IMR-90 (cell line): ENCODE measurements around the gene GAPVD1. TPM values are rescaled to one million over a fixed set of nuclear protein-coding genes. Genes with fewer than 3 reads are reported as not detected.

Source experiments
- ATAC-seq: fragments of 200-7000 bp; cut with Tn5 transposase; 2 replicates; pipeline ENCODE4 v1.9.1; 2020; ENCODE audit warnings: low read depth, mild to moderate bottlenecking, moderate library complexity
- BruUV-seq: library from RNA; stranded (reverse); fragments of 400-500 nt; replicated peaks from 2 replicates; lab custom pipeline; 2021; lab: Mats Ljungman, UMichigan
- CTCF ChIA-PET: fragments of 300-600 bp; formaldehyde crosslinking; extraction: SDS; loops from one replicate; lab custom pipeline; 2021; ENCODE audit warnings: antibody characterized with exemption; lab: Yijun Ruan, JAX
- POLR2A ChIA-PET: fragments of 300-600 bp; sonication (Branson Sonifier 250); formaldehyde crosslinking; loops from one replicate; lab custom pipeline; 2022; ENCODE audit warnings: antibody characterized with exemption; ENCODE audit not compliant: unreplicated experiment; lab: Charles Lee
- DNase-seq: peaks from one replicate; pipeline ENCODE4 v3.0.0; 2013
- H2AFZ ChIP-seq: replicated peaks from 2 replicates; pipeline ENCODE3; 2013; ENCODE audit warnings: low read length, mild to moderate bottlenecking; ENCODE audit not compliant: poor library complexity
- H2AK5ac ChIP-seq: 2 replicates; pipeline ENCODE4 v1.6.1; 2013; ENCODE audit warnings: low read depth, low read length, inconsistent platforms
- H2AK9ac ChIP-seq: replicated peaks from 2 replicates; pipeline ENCODE3; 2013; ENCODE audit warnings: mild to moderate bottlenecking, low read depth, low read length, moderate library complexity; ENCODE audit not compliant: poor library complexity
- H2BK120ac ChIP-seq: 2 replicates; pipeline ENCODE4 v1.6.1; 2013; ENCODE audit warnings: low read depth, low read length, inconsistent platforms
- H2BK15ac ChIP-seq: 3 replicates; pipeline ENCODE4 v1.6.1; 2013; ENCODE audit warnings: low read depth, low read length, inconsistent platforms
- H2BK20ac ChIP-seq: 2 replicates; pipeline ENCODE4 v1.6.1; 2013; ENCODE audit warnings: low read depth, mild to moderate bottlenecking, inconsistent platforms, low read length, moderate library complexity
- H2BK5ac ChIP-seq: 2 replicates; pipeline ENCODE4 v1.6.1; 2013; ENCODE audit warnings: mild to moderate bottlenecking, low read depth, low read length, inconsistent platforms; ENCODE audit not compliant: poor library complexity, severe bottlenecking
- H3K14ac ChIP-seq: replicated peaks from 2 replicates; pipeline ENCODE4 v1.6.1; 2013; ENCODE audit warnings: low read depth, low read length, inconsistent platforms
- H3K18ac ChIP-seq: 2 replicates; pipeline ENCODE4 v1.6.1; 2013; ENCODE audit warnings: low read depth, low read length, control low read depth
- H3K23ac ChIP-seq: 2 replicates; pipeline ENCODE4 v1.6.1; 2013; ENCODE audit warnings: low read depth, low read length, inconsistent platforms
- H3K27ac ChIP-seq: 2 replicates; pipeline ENCODE4 v1.5.1; 2013; ENCODE audit warnings: mild to moderate bottlenecking, control low read depth, low read length; ENCODE audit not compliant: insufficient read depth
- H3K27me3 ChIP-seq: 2 replicates; pipeline ENCODE4 v1.6.1; 2013; ENCODE audit warnings: low read length; ENCODE audit not compliant: control insufficient read depth, insufficient read depth
- H3K36me3 ChIP-seq: 2 replicates; pipeline ENCODE4 v1.6.1; 2013; ENCODE audit warnings: low read length, mixed read lengths; ENCODE audit not compliant: control insufficient read depth, insufficient read depth
- H3K4ac ChIP-seq: 2 replicates; pipeline ENCODE4 v1.6.1; 2013; ENCODE audit warnings: low read depth, low read length, inconsistent platforms
- H3K4me1 ChIP-seq: 2 replicates; pipeline ENCODE4 v1.6.1; 2013; ENCODE audit warnings: low read length, mixed read lengths; ENCODE audit not compliant: control insufficient read depth, insufficient read depth
- H3K4me2 ChIP-seq: 2 replicates; pipeline ENCODE4 v1.6.1; 2013; ENCODE audit warnings: low read depth, mild to moderate bottlenecking, control low read depth, low read length, moderate library complexity
- H3K4me3 ChIP-seq: 2 replicates; pipeline ENCODE4 v1.5.1; 2013; ENCODE audit warnings: low read depth, mild to moderate bottlenecking, control low read depth, low read length, moderate library complexity; ENCODE audit not compliant: insufficient read depth
- H3K56ac ChIP-seq: 2 replicates; pipeline ENCODE4 v1.6.1; 2013; ENCODE audit warnings: low read length, inconsistent platforms; ENCODE audit not compliant: insufficient read depth; ENCODE audit errors: extremely low read depth
- H3K79me1 ChIP-seq, 2 experiments: 2 replicates each; pipeline ENCODE4 v1.6.1; 2013; ENCODE audit warnings: low read length in 2 of 2, inconsistent platforms in 1 of 2, low read depth in 1 of 2
- H3K9ac ChIP-seq: 2 replicates; pipeline ENCODE4 v1.6.1; 2013; ENCODE audit warnings: low read depth, low read length, control low read depth
- H3K9me1 ChIP-seq: 2 replicates; pipeline ENCODE4 v1.6.1; 2013; ENCODE audit warnings: low read length, inconsistent platforms; ENCODE audit not compliant: insufficient read depth
- H3K9me3 ChIP-seq: 2 replicates; pipeline ENCODE4 v1.6.1; 2013; ENCODE audit warnings: low read length; ENCODE audit not compliant: control insufficient read depth, insufficient read depth
- H4K20me1 ChIP-seq: 2 replicates; pipeline ENCODE4 v1.6.1; 2013; ENCODE audit warnings: low read length, inconsistent platforms; ENCODE audit not compliant: insufficient read depth
- H4K5ac ChIP-seq: 2 replicates; pipeline ENCODE4 v1.6.1; 2013; ENCODE audit warnings: mild to moderate bottlenecking, low read depth, low read length, control low read depth
- H4K8ac ChIP-seq, 2 experiments: 2 replicates each; pipeline ENCODE4 v1.6.1; 2013; ENCODE audit warnings: low read depth in 2 of 2, low read length in 2 of 2, control low read depth in 1 of 2, inconsistent platforms in 1 of 2
- H4K91ac ChIP-seq: 2 replicates; pipeline ENCODE4 v1.6.1; 2013; ENCODE audit warnings: low read depth, low read length, inconsistent platforms; ENCODE audit not compliant: insufficient read depth
- CEBPB ChIP-seq: IDR thresholded peaks from 2 replicates; pipeline ENCODE4 v1.6.1; 2012; ENCODE audit warnings: low read depth, low read length, improper control_type of control experiment
- CHD1 ChIP-seq: IDR thresholded peaks from 2 replicates; pipeline ENCODE4 v1.6.1; 2012; ENCODE audit warnings: low read depth, low read length, improper control_type of control experiment
- CTCF ChIP-seq: conservative IDR thresholded peaks from 2 replicates; pipeline ENCODE4 v1.5.1; 2012; ENCODE audit warnings: mild to moderate bottlenecking, low read depth, low read length, improper control_type of control experiment
- ELK1 ChIP-seq: fragments of 150-350 bp; IDR thresholded peaks from 2 replicates; pipeline ENCODE4 v1.6.1; 2016; ENCODE audit warnings: low read depth, mild to moderate bottlenecking, low read length, moderate library complexity, borderline replicate concordance
- FOS ChIP-seq: fragments of 150-350 bp; IDR thresholded peaks from 2 replicates; pipeline ENCODE4 v1.6.1; 2016; ENCODE audit warnings: low read depth, low read length
- MAFK ChIP-seq: IDR thresholded peaks from 2 replicates; pipeline ENCODE4 v1.6.1; 2012; ENCODE audit warnings: low read depth, low read length, improper control_type of control experiment
- MXI1 ChIP-seq: IDR thresholded peaks from 2 replicates; pipeline ENCODE4 v1.6.1; 2012; ENCODE audit warnings: low read depth, mild to moderate bottlenecking, low read length, moderate library complexity, borderline replicate concordance
- POLR2A ChIP-seq: IDR thresholded peaks from 2 replicates; pipeline ENCODE4 v1.6.1; 2012; ENCODE audit warnings: mild to moderate bottlenecking, low read depth, low read length
- RCOR1 ChIP-seq: IDR thresholded peaks from 2 replicates; pipeline ENCODE4 v1.6.1; 2012; ENCODE audit warnings: mild to moderate bottlenecking, low read length, improper control_type of control experiment; ENCODE audit not compliant: insufficient replicate concordance
- RFX5 ChIP-seq: IDR thresholded peaks from 2 replicates; pipeline ENCODE4 v1.8.0; 2012; ENCODE audit warnings: low read depth, mild to moderate bottlenecking, low read length, moderate library complexity
- SMC3 ChIP-seq: fragments of 150-350 bp; IDR thresholded peaks from 2 replicates; pipeline ENCODE4 v1.6.1; 2016; ENCODE audit warnings: low read depth, mild to moderate bottlenecking, antibody characterized with exemption, low read length, moderate library complexity
- WGBS, 2 experiments: methylation state at CpG; one replicate each; pipeline versions ENCODE4 v1.1.5 to v1.1.7; 2013; ENCODE audit warnings: missing lambda C conversion rate in 2 of 2; ENCODE audit not compliant: insufficient read length in 1 of 2; ENCODE audit errors: extremely low coverage in 2 of 2; 5-methylcytosine and 5-hydroxymethylcytosine counted together
- dilution Hi-C: fragments of 300-500 bp; cut with HindIII; formaldehyde crosslinking; loops from one replicate; pipeline ENCODE4 v1.14.3; 2018; ENCODE audit warnings: low sequenced_read_pairs; ENCODE audit not compliant: unreplicated experiment
- in situ Hi-C: fragments of 300-500 bp; cut with MboI; formaldehyde crosslinking; loops from 3 replicates; pipeline ENCODE4 v1.14.3; 2019; ENCODE audit warnings: low sequenced_read_pairs, inconsistent platforms, mixed read lengths
- intact Hi-C: fragments of 100-400 bp; cut with micrococcal nuclease; formaldehyde crosslinking; loops from 2 replicates; pipeline ENCODE4 v1.10.0; 2022
- polyA plus RNA-seq, 3 experiments: library from polyadenylated mRNA; depleted of rRNA; stranded (reverse); fragments of >200 nt; gene quantifications; 2 replicates each; pipeline ENCODE4 v1.2.3, GENCODE V29; 2012; ENCODE audit warnings: low replicate concordance in 1 of 3
- total RNA-seq: library from RNA; depleted of rRNA; stranded (reverse); fragments of >200 nt; gene quantifications from 2 replicates; pipeline ENCODE4 v1.2.3, GENCODE V29; 2012

GAPVD1 gene
- total and polyA plus RNA-seq, 2 of the 4 experiments (the other 2 are of a cell fraction), result 13.8 to 50.9 TPM

GRCh38 chr9:125241863-125242739 is 19.5 kb upstream of the GAPVD1 start:
- Histone ChIP-seq H2AFZ (peak overlapping the region; percentile 93), H3K14ac (peak overlapping the region; percentile 99), H3K4me2 (peak overlapping the region; percentile 84), H3K4me1 (peaks cover 4% of the 10 kb centered on the region), H4K91ac (peak overlapping the region; percentile 99), H3K56ac (peak overlapping the region; percentile 99), H2AK9ac (peak overlapping the region; percentile 100), H3K23ac (peak overlapping the region; percentile 87), H3K9me1 (no peaks in the 10 kb centered on the region; the same call in 1 of the 2 replicates), H3K18ac (peak overlapping the region; percentile 85), H3K27me3 (no peaks in the 10 kb centered on the region), H3K36me3 (peaks cover 23% of the 10 kb centered on the region), H3K9ac (peak overlapping the region; percentile 99), H2BK5ac (peak overlapping the region; percentile 95), H3K79me1 (peaks cover 4 to 28% of the 10 kb centered on the region in 2 experiments; a peak in 3 of 4 replicates), H3K9me3 (no peaks in the 10 kb centered on the region), H3K4ac (peak overlapping the region; percentile 99), H3K27ac (peak overlapping the region; percentile 98), H3K4me3 (peak overlapping the region; percentile 69), H4K8ac (peak overlapping the region; percentile 100), H4K20me1 (peaks cover 40% of the 10 kb centered on the region), H2BK120ac (peak overlapping the region; percentile 92), H2AK5ac (peak overlapping the region; percentile 100), H2BK20ac (peak overlapping the region; percentile 75), H2BK15ac (peak overlapping the region; percentile 85), H4K5ac (peak overlapping the region; percentile 94)
- BruUV-seq, result TSS peak; percentile 98
- dilution Hi-C loops (no loop called here), in situ Hi-C loops (no loop called here), intact Hi-C loops (no loop called here)
- CTCF ChIA-PET, result interaction anchor here (0.5 to 0.7 kb wide), 2 partner anchors 20 to 554 kb away, joined by 3 read pairs; partner anchors contain the start of gene GAPVD1
- TF ChIP-seq CEBPB (no peak), FOS (no peak), RCOR1 (no peak), RFX5 (no peak), MXI1 (no peak), POLR2A (no peak; the same call in 1 of the 2 replicates), SMC3 (no peak), CTCF (no peak), MAFK (no peak), CHD1 (no peak), ELK1 (no peak)
- DNase-seq (no peak), ATAC-seq (peak; percentile 4)
- POLR2A ChIA-PET, result interaction anchor here (0.5 to 1.3 kb wide), 10 partner anchors 10 to 370 kb away, joined by 3 to 6 read pairs (median 3); no protein-coding TSS in a partner anchor
- 37% methylated on average over 11 of the region's 27 CpGs; no CpG with 5 or more reads in 1 of the 2 experiments for WGBS, 2 experiments
